Measurements from ENCODE around the gene INPP4B.

The INPP4B gene

GRCh38 chr4:142065086-142065647, 780.9 kb downstream of the INPP4B start:
- H3K9ac ChIP-seq = no peak overlapping the region
- no peak overlapping the region for H3K27ac ChIP-seq
- no peaks in the 10 kb centered on the region for H3K36me3 ChIP-seq
- no peak overlapping the region for H3K4me2 ChIP-seq
- no peak for TF ChIP-seq Cebpa-rat (IDR thresholded peaks at IDR 0.05)
- no peaks in the 10 kb centered on the region; the same call in 1 of the 2 replicates for H3K9me3 ChIP-seq
- H4K20me1 ChIP-seq = no peaks in the 10 kb centered on the region
- no peaks in the 10 kb centered on the region for H3K27me3 ChIP-seq
- no peak overlapping the region for H3K4me3 ChIP-seq
- no peaks in the 10 kb centered on the region for H3K4me1 ChIP-seq

- Histone ChIP-seq H3K27me3 (no peaks in the 10 kb centered on the region), H3K9me3 (no peaks in the 10 kb centered on the region; the same call in 1 of the 2 replicates), H3K4me1 (no peaks in the 10 kb centered on the region), H3K36me3 (no peaks in the 10 kb centered on the region), H4K20me1 (no peaks in the 10 kb centered on the region), H3K4me2 (no peak overlapping the region), H3K27ac (no peak overlapping the region), H3K4me3 (no peak overlapping the region), H3K9ac (no peak overlapping the region)
- no peak for TF ChIP-seq Cebpa-rat (IDR thresholded peaks at IDR 0.05)
These were observed 781.9 kb downstream of the INPP4B start for GRCh38 chr4:142064181-142064580.

- H3K27ac ChIP-seq = no peak overlapping the region
- H3K4me1 ChIP-seq = no peaks in the 10 kb centered on the region
- no peak overlapping the region for H3K4me2 ChIP-seq
- no peak overlapping the region for H3K4me3 ChIP-seq
- no peaks in the 10 kb centered on the region for H3K27me3 ChIP-seq
- H3K9me3 ChIP-seq = no peaks in the 10 kb centered on the region
- no peak overlapping the region for H3K9ac ChIP-seq
- H3K36me3 ChIP-seq = no peaks in the 10 kb centered on the region
- H4K20me1 ChIP-seq = no peaks in the 10 kb centered on the region
- TF ChIP-seq Cebpa-rat (IDR thresholded peaks at IDR 0.05) = no peak
These were observed 800.1 kb downstream of the INPP4B start for GRCh38 chr4:142045996-142046395.

- H3K4me3 ChIP-seq = no peak overlapping the region
- H3K9ac ChIP-seq = no peak overlapping the region
- no peaks in the 10 kb centered on the region for H3K36me3 ChIP-seq
- no peaks in the 10 kb centered on the region for H3K9me3 ChIP-seq
- H3K27me3 ChIP-seq = no peaks in the 10 kb centered on the region
- no peak overlapping the region for H3K27ac ChIP-seq
- H4K20me1 ChIP-seq = no peaks in the 10 kb centered on the region
- H3K4me1 ChIP-seq = no peaks in the 10 kb centered on the region
- no peak overlapping the region for H3K4me2 ChIP-seq
- TF ChIP-seq Cebpa-rat (IDR thresholded peaks at IDR 0.05) = no peak
These were observed 801.8 kb downstream of the INPP4B start for GRCh38 chr4:142044271-142044670.

- Histone ChIP-seq H3K36me3 (no peaks in the 10 kb centered on the region), H3K4me2 (no peak overlapping the region), H3K9ac (no peak overlapping the region), H3K27ac (no peak overlapping the region), H3K4me3 (no peak overlapping the region), H3K9me3 (no peaks in the 10 kb centered on the region), H3K27me3 (no peaks in the 10 kb centered on the region), H3K4me1 (no peaks in the 10 kb centered on the region), H4K20me1 (no peaks in the 10 kb centered on the region)
- no peak for TF ChIP-seq Cebpa-rat (IDR thresholded peaks at IDR 0.05)
These were observed 802.6 kb downstream of the INPP4B start for GRCh38 chr4:142043509-142043908.

- H3K27me3 ChIP-seq = no peaks in the 10 kb centered on the region
- no peak overlapping the region for H3K9ac ChIP-seq
- no peak overlapping the region for H3K27ac ChIP-seq
- no peaks in the 10 kb centered on the region for H4K20me1 ChIP-seq
- no peaks in the 10 kb centered on the region for H3K9me3 ChIP-seq
- no peak overlapping the region for H3K4me2 ChIP-seq
- no peak for TF ChIP-seq Cebpa-rat (IDR thresholded peaks at IDR 0.05)
- no peaks in the 10 kb centered on the region for H3K36me3 ChIP-seq
- H3K4me1 ChIP-seq = no peaks in the 10 kb centered on the region
- H3K4me3 ChIP-seq = no peak overlapping the region
These were observed 804.3 kb downstream of the INPP4B start for GRCh38 chr4:142041788-142042187.

GRCh38 chr4:142040043-142040442, 806.1 kb downstream of the INPP4B start:
- Histone ChIP-seq H3K9ac (no peak overlapping the region), H3K36me3 (no peaks in the 10 kb centered on the region), H3K27me3 (no peaks in the 10 kb centered on the region), H4K20me1 (no peaks in the 10 kb centered on the region), H3K27ac (no peak overlapping the region), H3K4me3 (no peak overlapping the region), H3K9me3 (no peaks in the 10 kb centered on the region), H3K4me1 (no peaks in the 10 kb centered on the region), H3K4me2 (no peak overlapping the region)
- TF ChIP-seq Cebpa-rat (IDR thresholded peaks at IDR 0.05) = no peak

GRCh38 chr4:142036795-142037583, 809.1 kb downstream of the INPP4B start:
- H4K20me1 ChIP-seq = no peaks in the 10 kb centered on the region
- no peak overlapping the region for H3K27ac ChIP-seq
- H3K36me3 ChIP-seq = no peaks in the 10 kb centered on the region
- H3K4me1 ChIP-seq = no peaks in the 10 kb centered on the region
- TF ChIP-seq Cebpa-rat (IDR thresholded peaks at IDR 0.05) = no peak
- H3K9ac ChIP-seq = no peak overlapping the region
- no peaks in the 10 kb centered on the region for H3K27me3 ChIP-seq
- H3K4me3 ChIP-seq = no peak overlapping the region
- H3K9me3 ChIP-seq = no peaks in the 10 kb centered on the region
- H3K4me2 ChIP-seq = no peak overlapping the region

- Histone ChIP-seq H4K20me1 (no peaks in the 10 kb centered on the region), H3K9ac (no peak overlapping the region), H3K4me2 (no peak overlapping the region), H3K27me3 (no peaks in the 10 kb centered on the region), H3K4me1 (no peaks in the 10 kb centered on the region), H3K4me3 (no peak overlapping the region), H3K9me3 (no peaks in the 10 kb centered on the region), H3K27ac (no peak overlapping the region), H3K36me3 (no peaks in the 10 kb centered on the region)
- TF ChIP-seq Cebpa-rat (IDR thresholded peaks at IDR 0.05) = no peak
These were observed 810.5 kb downstream of the INPP4B start for GRCh38 chr4:142035566-142035965.

GRCh38 chr4:142034101-142034500, 812.0 kb downstream of the INPP4B start:
- H3K9ac ChIP-seq = no peak overlapping the region
- no peaks in the 10 kb centered on the region for H3K36me3 ChIP-seq
- no peak overlapping the region for H3K27ac ChIP-seq
- TF ChIP-seq Cebpa-rat (IDR thresholded peaks at IDR 0.05) = no peak
- H3K4me2 ChIP-seq = no peak overlapping the region
- H4K20me1 ChIP-seq = no peaks in the 10 kb centered on the region
- H3K4me3 ChIP-seq = no peak overlapping the region
- H3K27me3 ChIP-seq = no peaks in the 10 kb centered on the region
- H3K4me1 ChIP-seq = no peaks in the 10 kb centered on the region
- no peaks in the 10 kb centered on the region for H3K9me3 ChIP-seq
